ENCODE data around the gene ERC2.

The ERC2 gene

GRCh38 chr3:55826097-55826496, 642.2 kb downstream of the ERC2 start:
- DNase-seq (ENCODE audit: low spot score) = no peak
- no peak for ATAC-seq (ENCODE audit: low read depth)
- Histone ChIP-seq H3K4me1 (ENCODE audit: insufficient read depth, poor library complexity, severe bottlenecking) (no peaks in the 10 kb centered on the region), H3K4me3 (ENCODE audit: severe bottlenecking) (no peak overlapping the region), H3K27ac (ENCODE audit: poor library complexity, severe bottlenecking) (no peak overlapping the region), H3K27me3 (ENCODE audit: insufficient read depth, poor library complexity, severe bottlenecking) (no peaks in the 10 kb centered on the region), H3K9me3 (ENCODE audit: severe bottlenecking) (no peaks in the 10 kb centered on the region), H3K36me3 (ENCODE audit: low read depth) (no peaks in the 10 kb centered on the region)
- TF ChIP-seq CTCF (IDR thresholded peaks at IDR 0.05; ENCODE audit: poor library complexity, severe bottlenecking) = no peak

GRCh38 chr3:55824406-55824805, 643.9 kb downstream of the ERC2 start:
- Histone ChIP-seq H3K4me3 (ENCODE audit: severe bottlenecking) (no peak overlapping the region), H3K4me1 (ENCODE audit: insufficient read depth, poor library complexity, severe bottlenecking) (no peaks in the 10 kb centered on the region), H3K36me3 (ENCODE audit: low read depth) (no peaks in the 10 kb centered on the region), H3K27ac (ENCODE audit: poor library complexity, severe bottlenecking) (no peak overlapping the region), H3K27me3 (ENCODE audit: insufficient read depth, poor library complexity, severe bottlenecking) (no peaks in the 10 kb centered on the region), H3K9me3 (ENCODE audit: severe bottlenecking) (no peaks in the 10 kb centered on the region)
- ATAC-seq (ENCODE audit: low read depth) = no peak
- no peak for DNase-seq (ENCODE audit: low spot score)
- no peak for TF ChIP-seq CTCF (IDR thresholded peaks at IDR 0.05; ENCODE audit: poor library complexity, severe bottlenecking)

GRCh38 chr3:55823829-55824228, 644.4 kb downstream of the ERC2 start:
- Histone ChIP-seq H3K9me3 (ENCODE audit: severe bottlenecking) (no peaks in the 10 kb centered on the region), H3K4me1 (ENCODE audit: insufficient read depth, poor library complexity, severe bottlenecking) (no peaks in the 10 kb centered on the region), H3K36me3 (ENCODE audit: low read depth) (no peaks in the 10 kb centered on the region), H3K4me3 (ENCODE audit: severe bottlenecking) (no peak overlapping the region), H3K27me3 (ENCODE audit: insufficient read depth, poor library complexity, severe bottlenecking) (no peaks in the 10 kb centered on the region), H3K27ac (ENCODE audit: poor library complexity, severe bottlenecking) (no peak overlapping the region)
- ATAC-seq (ENCODE audit: low read depth) = no peak
- TF ChIP-seq CTCF (IDR thresholded peaks at IDR 0.05; ENCODE audit: poor library complexity, severe bottlenecking) = no peak
- no peak for DNase-seq (ENCODE audit: low spot score)

GRCh38 chr3:55823001-55823400, 645.3 kb downstream of the ERC2 start:
- no peaks in the 10 kb centered on the region for H3K9me3 ChIP-seq (ENCODE audit: severe bottlenecking)
- no peak overlapping the region for H3K27ac ChIP-seq (ENCODE audit: poor library complexity, severe bottlenecking)
- H3K27me3 ChIP-seq (ENCODE audit: insufficient read depth, poor library complexity, severe bottlenecking) = no peaks in the 10 kb centered on the region
- H3K4me1 ChIP-seq (ENCODE audit: insufficient read depth, poor library complexity, severe bottlenecking) = no peaks in the 10 kb centered on the region
- DNase-seq (ENCODE audit: low spot score) = no peak
- no peak for TF ChIP-seq CTCF (IDR thresholded peaks at IDR 0.05; ENCODE audit: poor library complexity, severe bottlenecking)
- no peaks in the 10 kb centered on the region for H3K36me3 ChIP-seq (ENCODE audit: low read depth)
- no peak for ATAC-seq (ENCODE audit: low read depth)
- H3K4me3 ChIP-seq (ENCODE audit: severe bottlenecking) = no peak overlapping the region

- Histone ChIP-seq H3K36me3 (ENCODE audit: low read depth) (no peaks in the 10 kb centered on the region), H3K27me3 (ENCODE audit: insufficient read depth, poor library complexity, severe bottlenecking) (no peaks in the 10 kb centered on the region), H3K4me1 (ENCODE audit: insufficient read depth, poor library complexity, severe bottlenecking) (no peaks in the 10 kb centered on the region), H3K4me3 (ENCODE audit: severe bottlenecking) (no peak overlapping the region), H3K27ac (ENCODE audit: poor library complexity, severe bottlenecking) (no peak overlapping the region), H3K9me3 (ENCODE audit: severe bottlenecking) (no peaks in the 10 kb centered on the region)
- DNase-seq (ENCODE audit: low spot score) (no peak), ATAC-seq (ENCODE audit: low read depth) (no peak)
- no peak for TF ChIP-seq CTCF (IDR thresholded peaks at IDR 0.05; ENCODE audit: poor library complexity, severe bottlenecking)
Observed at GRCh38 chr3:55819005-55819404, 649.3 kb downstream of the ERC2 start.

Data from RWPE2 (cell line).